Activated T-helper 1 cell treated with anti-CD3 and anti-CD28 coated beads, Interleukin-12 subunit alpha, Interleukin-12 subunit beta, Interleukin-2, Interleukin-4 antibody, amounts not matched to agents 30 ng/mL and 10 ng/mL and 1 ng/mL, durations not matched to agents 14 hours and 24 hours and 36 hours (primary cell): ENCODE results near the gene PSMC4. TPM values are rescaled to one million over a fixed set of nuclear protein-coding genes. Genes with fewer than 3 reads are reported as not detected.

ENCODE experiments used
- DNase-seq: peaks from one replicate; pipeline ENCODE4 v3.0.0; 2021; ENCODE audit warnings: low spot score
- H3K27ac Mint-ChIP-seq: one replicate; pipeline ENCODE4 v1.8.0; 2021; ENCODE audit warnings: mild to moderate bottlenecking, mixed read lengths
- H3K27me3 Mint-ChIP-seq: one replicate; pipeline ENCODE4 v1.8.0; 2022; ENCODE audit warnings: mild to moderate bottlenecking, moderate library complexity, mixed read lengths; ENCODE audit not compliant: insufficient read depth
- H3K36me3 Mint-ChIP-seq: one replicate; pipeline ENCODE4 v1.8.0; 2021; ENCODE audit warnings: low read depth, mixed read lengths
- H3K4me1 Mint-ChIP-seq: one replicate; pipeline ENCODE4 v1.8.0; 2021; ENCODE audit warnings: low read depth, mixed read lengths
- H3K4me3 Mint-ChIP-seq: one replicate; pipeline ENCODE4 v1.8.0; 2021; ENCODE audit warnings: mild to moderate bottlenecking, moderate library complexity, mixed read lengths
- H3K9me3 Mint-ChIP-seq: one replicate; pipeline ENCODE4 v1.8.0; 2021; ENCODE audit warnings: mixed read lengths
- intact Hi-C: fragments of 100-400 bp; cut with micrococcal nuclease; formaldehyde crosslinking; loops from one replicate; pipeline ENCODE4 v1.15.1; 2024
- total RNA-seq: library from RNA; stranded (reverse); gene quantifications from 2 replicates; pipeline ENCODE4 v1.2.3, GENCODE V29; 2022

PSMC4 gene
- total RNA-seq, 1 donor from 2014 or later = 189 TPM

DNA sequence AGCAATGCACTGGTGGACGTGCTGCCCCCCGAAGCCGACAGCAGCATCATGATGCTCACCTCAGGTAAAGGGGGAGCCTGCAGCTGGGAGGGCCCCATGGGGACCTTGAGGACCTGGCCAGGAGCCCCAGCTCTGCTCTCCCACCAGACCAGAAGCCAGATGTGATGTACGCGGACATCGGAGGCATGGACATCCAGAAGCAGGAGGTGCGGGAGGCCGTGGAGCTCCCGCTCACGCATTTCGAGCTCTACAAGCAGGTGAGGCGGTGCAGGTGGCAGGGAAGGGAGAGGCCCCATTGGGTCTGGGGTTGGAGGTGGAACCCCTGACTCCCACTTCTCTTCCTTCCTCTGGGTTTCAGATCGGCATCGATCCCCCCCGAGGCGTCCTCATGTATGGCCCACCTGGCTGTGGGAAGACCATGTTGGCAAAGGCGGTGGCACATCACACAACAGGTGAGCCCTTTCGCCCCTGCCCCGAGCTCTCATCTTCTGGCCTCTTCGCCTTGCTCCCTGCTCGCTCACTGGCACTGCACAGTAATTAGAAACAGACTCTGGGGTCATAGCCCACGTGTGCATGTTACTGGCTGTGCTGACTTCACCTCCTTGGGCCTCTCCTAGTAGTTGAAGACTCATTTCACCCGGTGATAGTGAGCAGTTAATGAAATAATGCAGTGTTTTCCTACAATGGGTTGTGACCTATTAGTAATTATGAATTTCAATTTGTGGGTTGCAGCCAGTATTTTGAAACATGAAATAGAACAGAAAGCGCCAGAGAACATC lies 3.6 kb downstream of the PSMC4 start:
- Mint-ChIP-seq H3K9me3 (no peaks in the 10 kb centered on the region), H3K4me3 (peak overlapping the region; percentile 51), H3K27ac (no peak overlapping the region), H3K36me3 (peaks cover 53% of the 10 kb centered on the region), H3K27me3 (no peaks in the 10 kb centered on the region), H3K4me1 (peaks cover 41% of the 10 kb centered on the region)
- intact Hi-C loops = loop anchor here (5.0 to 10.0 kb wide), 3 partner anchors 77 to 582 kb away; partner anchors contain the start of genes MED29, PAF1 and SUPT5H
- DNase-seq = no peak

- H3K36me3 Mint-ChIP-seq = peaks cover 73% of the 10 kb centered on the region
- H3K4me3 Mint-ChIP-seq = no peak overlapping the region
- DNase-seq = no peak
- H3K27ac Mint-ChIP-seq = no peak overlapping the region
- H3K9me3 Mint-ChIP-seq = peaks cover 41% of the 10 kb centered on the region
- H3K4me1 Mint-ChIP-seq = no peaks in the 10 kb centered on the region
- intact Hi-C loops = no loop called here
- H3K27me3 Mint-ChIP-seq = no peaks in the 10 kb centered on the region
Observed at GRCh38 chr19:39982883-39983282, 11.9 kb downstream of the PSMC4 start.

DNA sequence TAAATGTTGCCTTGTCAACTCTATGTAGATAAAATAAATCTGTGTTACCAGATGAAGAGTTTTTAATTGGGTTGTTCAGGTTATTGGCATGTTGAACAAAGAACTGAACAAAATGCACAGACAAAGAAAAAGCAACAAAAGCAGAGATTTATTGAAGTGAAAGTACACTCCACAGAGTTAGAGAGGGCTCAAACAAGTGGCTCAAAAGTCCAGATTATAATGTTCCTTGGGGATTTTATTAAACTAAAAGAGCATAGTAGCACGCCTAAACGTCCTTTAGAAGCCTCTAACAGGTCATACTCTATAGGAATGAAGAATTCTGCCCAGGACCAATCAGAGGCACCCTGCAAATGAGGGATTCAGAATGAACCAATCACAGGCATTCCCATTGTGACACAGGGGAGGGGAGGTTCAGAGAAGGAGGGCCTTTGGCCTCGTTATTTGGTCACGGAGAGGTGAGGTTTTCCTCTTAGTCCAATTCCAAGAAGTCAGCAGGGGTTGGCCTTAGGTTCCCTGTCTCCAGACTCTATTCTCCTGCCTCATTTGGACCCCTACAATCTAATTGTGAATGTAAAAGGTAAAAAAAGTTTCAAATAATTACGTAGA lies 12.8 kb downstream of the PSMC4 start:
- DNase-seq = no peak
- Mint-ChIP-seq H3K4me3 (no peak overlapping the region), H3K36me3 (peaks cover 65% of the 10 kb centered on the region), H3K9me3 (peaks cover 42% of the 10 kb centered on the region), H3K4me1 (no peaks in the 10 kb centered on the region), H3K27ac (no peak overlapping the region), H3K27me3 (no peaks in the 10 kb centered on the region)
- intact Hi-C loops = no loop called here

DNA sequence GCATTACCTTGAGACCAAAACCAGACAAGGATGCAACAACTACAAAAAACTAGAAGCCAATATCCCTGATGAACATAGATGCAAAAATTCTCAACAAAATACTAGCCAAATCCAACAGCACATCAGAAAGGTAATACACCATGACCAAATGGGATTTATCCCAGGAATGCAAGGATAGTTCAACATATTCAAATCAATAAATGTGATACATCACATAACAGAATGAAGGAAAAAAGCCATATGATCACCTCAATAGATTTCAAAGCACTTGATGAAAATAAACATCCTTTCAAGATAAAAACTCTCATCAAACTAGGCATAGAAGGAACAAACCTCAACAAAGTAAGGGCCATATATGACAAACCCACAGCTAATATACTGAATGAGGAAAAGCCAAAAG lies 15.7 kb downstream of the PSMC4 start:
- Mint-ChIP-seq H3K4me3 (no peak overlapping the region), H3K9me3 (peaks cover 42% of the 10 kb centered on the region), H3K27ac (no peak overlapping the region), H3K36me3 (peaks cover 52% of the 10 kb centered on the region), H3K27me3 (no peaks in the 10 kb centered on the region), H3K4me1 (no peaks in the 10 kb centered on the region)
- intact Hi-C loops = no loop called here
- no peak for DNase-seq

- H3K4me3 Mint-ChIP-seq = no peak overlapping the region
- peaks cover 50% of the 10 kb centered on the region for H3K36me3 Mint-ChIP-seq
- no peak for DNase-seq
- peaks cover 2% of the 10 kb centered on the region for H3K4me1 Mint-ChIP-seq
- intact Hi-C loops = no loop called here
- H3K27ac Mint-ChIP-seq = no peak overlapping the region
- no peaks in the 10 kb centered on the region for H3K27me3 Mint-ChIP-seq
- H3K9me3 Mint-ChIP-seq = peaks cover 42% of the 10 kb centered on the region
Observed at GRCh38 chr19:39987167-39987566, 16.2 kb downstream of the PSMC4 start.

DNA sequence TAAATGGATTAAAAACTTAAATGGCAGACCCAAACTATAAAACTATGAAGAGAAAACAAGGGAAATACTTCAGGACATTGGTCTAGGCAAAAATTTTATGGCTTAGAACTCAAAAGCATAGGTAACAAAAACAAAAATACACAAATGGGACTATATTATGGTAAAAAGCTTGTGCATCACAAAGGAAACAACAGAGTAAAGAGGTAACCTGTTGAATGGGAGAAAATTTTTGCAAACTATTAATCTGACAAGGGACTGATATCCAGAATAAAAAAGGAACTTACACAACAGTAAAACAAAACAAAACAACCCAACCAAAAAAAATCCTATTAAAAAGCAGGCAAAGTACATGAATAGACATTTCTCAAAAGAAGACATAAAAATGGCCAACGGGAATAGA lies 16.6 kb downstream of the PSMC4 start:
- no peak for DNase-seq
- Mint-ChIP-seq H3K4me3 (no peak overlapping the region), H3K36me3 (peaks cover 47% of the 10 kb centered on the region), H3K4me1 (peaks cover 7% of the 10 kb centered on the region), H3K27ac (no peak overlapping the region), H3K9me3 (peaks cover 42% of the 10 kb centered on the region), H3K27me3 (no peaks in the 10 kb centered on the region)
- intact Hi-C loops = no loop called here

DNA sequence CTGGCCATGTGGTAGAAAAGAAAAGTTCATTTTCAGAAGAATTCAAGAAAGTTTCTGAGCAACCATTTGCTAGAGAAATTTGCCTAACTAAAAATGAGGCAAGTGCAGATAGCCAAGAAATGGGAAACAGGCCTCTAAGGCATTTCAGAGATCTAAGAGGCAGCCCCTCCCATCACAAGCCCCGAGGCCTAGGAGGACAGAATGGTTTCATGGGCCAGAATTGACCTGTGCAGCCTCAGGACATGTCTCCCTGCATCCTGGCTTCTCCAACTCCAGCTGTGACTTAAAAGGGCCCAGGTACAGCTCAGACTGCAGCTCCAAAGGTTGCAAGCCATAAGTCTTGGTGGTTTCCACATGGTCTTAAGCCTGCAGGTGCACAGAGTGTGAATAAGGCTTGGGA lies 22.6 kb downstream of the PSMC4 start:
- no peak for DNase-seq
- Mint-ChIP-seq H3K9me3 (peaks cover 18% of the 10 kb centered on the region), H3K4me1 (peaks cover 42% of the 10 kb centered on the region), H3K27ac (no peak overlapping the region), H3K27me3 (no peaks in the 10 kb centered on the region), H3K36me3 (peaks cover 34% of the 10 kb centered on the region), H3K4me3 (no peak overlapping the region)
- intact Hi-C loops = no loop called here

DNA sequence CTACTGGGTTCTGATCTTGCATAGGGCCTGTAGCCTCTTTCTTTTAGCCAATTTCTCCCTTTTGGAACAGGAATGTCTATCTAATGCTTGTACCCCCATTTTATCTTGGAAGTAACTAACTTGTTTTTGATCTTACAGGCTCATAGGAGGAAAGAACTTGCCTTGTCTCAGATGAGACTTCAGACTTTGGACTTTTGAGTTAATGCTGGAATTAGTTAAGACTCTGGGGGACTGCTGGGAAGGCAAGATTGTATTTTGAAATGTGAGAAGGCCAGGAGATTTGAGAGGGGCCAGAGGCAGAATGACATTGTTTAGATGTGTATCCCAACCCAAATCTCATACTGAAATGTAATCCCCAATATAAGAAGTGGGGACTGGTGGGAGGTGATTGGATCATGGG lies 23.4 kb downstream of the PSMC4 start:
- H3K4me1 Mint-ChIP-seq = peaks cover 42% of the 10 kb centered on the region
- peaks cover 31% of the 10 kb centered on the region for H3K36me3 Mint-ChIP-seq
- no peaks in the 10 kb centered on the region for H3K27me3 Mint-ChIP-seq
- H3K27ac Mint-ChIP-seq = no peak overlapping the region
- no peak for DNase-seq
- peaks cover 18% of the 10 kb centered on the region for H3K9me3 Mint-ChIP-seq
- intact Hi-C loops = no loop called here
- peak overlapping the region; percentile 4 for H3K4me3 Mint-ChIP-seq

GRCh38 chr19:39995794-39996193 lies 24.8 kb downstream of the PSMC4 start:
- Mint-ChIP-seq H3K27me3 (no peaks in the 10 kb centered on the region), H3K36me3 (peaks cover 28% of the 10 kb centered on the region), H3K27ac (no peak overlapping the region), H3K9me3 (peaks cover 18% of the 10 kb centered on the region), H3K4me3 (peak overlapping the region; percentile 81), H3K4me1 (peaks cover 42% of the 10 kb centered on the region)
- intact Hi-C loops = loop anchor here (1.0 to 2.0 kb wide), 2 partner anchors 24 to 195 kb away; partner anchors contain the start of genes MAP3K10 and PSMC4
- DNase-seq = no peak

- Mint-ChIP-seq H3K36me3 (peaks cover 25% of the 10 kb centered on the region), H3K4me1 (peaks cover 42% of the 10 kb centered on the region), H3K4me3 (peak overlapping the region; percentile 99), H3K27ac (peak overlapping the region; percentile 100), H3K27me3 (no peaks in the 10 kb centered on the region), H3K9me3 (peaks cover 18% of the 10 kb centered on the region)
- intact Hi-C loops = loop anchor here (1.0 to 2.0 kb wide), 2 partner anchors 25 to 194 kb away; partner anchors contain the start of genes MAP3K10 and PSMC4
- DNase-seq = no peak
Observed at GRCh38 chr19:39996218-39996810, 25.3 kb downstream of the PSMC4 start.

DNA sequence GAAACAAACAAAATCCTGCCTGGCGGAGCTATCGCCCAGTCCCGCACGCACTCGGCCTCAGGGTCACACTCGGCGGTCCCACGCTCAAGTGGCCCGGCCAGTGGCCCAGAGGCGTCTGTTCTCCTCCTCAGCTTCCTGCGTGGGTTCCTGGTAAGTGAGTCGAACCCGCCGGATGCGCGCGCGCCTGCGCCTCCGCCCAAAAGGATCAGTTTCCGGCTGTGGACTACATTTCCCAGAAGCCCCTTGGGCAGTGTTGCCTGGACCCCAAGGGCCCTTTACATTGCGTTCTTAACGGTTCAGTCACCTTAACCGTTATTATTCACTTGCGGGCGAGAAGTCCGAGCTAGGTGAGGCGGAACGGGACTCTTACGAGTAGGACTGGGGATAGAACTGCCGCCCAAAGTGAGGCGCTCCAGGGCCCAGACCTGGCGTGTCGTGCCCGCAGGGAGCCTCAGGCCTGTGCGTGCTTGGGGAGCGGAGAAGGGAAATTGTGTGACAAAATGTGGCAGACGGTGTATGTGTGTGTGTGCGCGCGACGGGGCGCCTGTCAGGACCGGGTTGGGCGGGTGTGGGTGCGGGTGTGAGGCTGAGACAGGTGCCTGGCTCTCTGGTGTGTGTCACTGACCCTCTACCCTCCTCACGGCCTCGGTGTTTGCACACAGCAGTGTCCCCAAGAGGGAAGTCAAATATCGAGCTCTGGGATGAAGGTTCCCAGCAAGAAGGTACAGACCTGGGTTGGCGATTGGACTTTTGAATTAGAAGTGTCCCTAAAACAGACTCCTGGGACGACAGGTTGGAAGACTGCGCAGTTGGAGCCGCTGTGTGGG lies 26.1 kb downstream of the PSMC4 start, which contains the start of gene ZNF546:
Gene ZNF546 (plus strand): TSS at position 250 of the 827 bp plus-strand sequence. CDS start 1,267 bp downstream, outside the sequence.
- DNase-seq = peak; percentile 87
- H3K36me3 Mint-ChIP-seq = peaks cover 25% of the 10 kb centered on the region
- H3K27ac Mint-ChIP-seq = peak within 1 kb of the TSS; percentile 100
- H3K4me3 Mint-ChIP-seq = peak within 1 kb of the TSS; percentile 99
- peaks cover 41% of the 10 kb centered on the region for H3K4me1 Mint-ChIP-seq
- H3K9me3 Mint-ChIP-seq = peaks cover 18% of the 10 kb centered on the region
- intact Hi-C loops = loop anchor here (1.0 to 2.0 kb wide), 5 partner anchors 26 to 288 kb away; partner anchors contain the start of genes AKT2, MAP3K10, PSMC4 and ZNF780A
- H3K27me3 Mint-ChIP-seq = no peaks in the 10 kb centered on the region

DNA sequence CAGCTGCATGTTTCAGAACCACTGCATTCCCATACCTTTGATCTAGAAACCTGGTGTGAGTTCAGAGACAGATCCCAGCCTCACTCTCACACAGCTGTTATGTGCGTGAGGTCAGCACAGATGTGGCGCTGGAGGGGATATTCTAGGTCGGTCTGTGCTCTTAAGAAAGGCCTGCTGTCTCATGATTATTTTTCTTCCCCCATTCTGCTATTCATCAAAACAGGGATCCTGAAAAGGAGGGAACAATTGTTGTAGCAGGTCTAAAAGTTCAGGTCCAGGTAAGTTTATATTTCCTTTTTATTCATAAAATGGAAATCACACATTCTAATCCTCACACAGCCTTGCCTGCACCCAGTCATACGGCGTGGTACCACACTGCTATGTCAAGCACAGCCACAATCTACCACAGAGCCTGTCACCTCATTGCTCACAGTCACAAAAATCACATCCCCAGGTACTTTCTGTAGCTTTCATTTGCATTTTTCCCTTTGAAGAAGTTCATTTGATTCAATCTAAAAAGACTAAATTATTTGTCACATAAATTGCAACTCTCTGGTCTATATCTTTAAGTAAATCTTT lies 26.8 kb downstream of the PSMC4 start:
- Mint-ChIP-seq H3K4me3 (peak overlapping the region; percentile 99), H3K27me3 (no peaks in the 10 kb centered on the region), H3K9me3 (peaks cover 17% of the 10 kb centered on the region), H3K4me1 (peaks cover 34% of the 10 kb centered on the region), H3K36me3 (peaks cover 22% of the 10 kb centered on the region), H3K27ac (peak overlapping the region; percentile 100)
- no peak for DNase-seq
- intact Hi-C loops = loop anchor here (1.0 to 2.0 kb wide), 5 partner anchors 59 to 288 kb away; partner anchors contain the start of genes AKT2, MAP3K10, ZNF780A and ZNF780B
